Testis (tissue), 3 donors: Measurements from ENCODE around the gene XXYLT1. TPM values are rescaled to one million over a fixed set of nuclear protein-coding genes. Genes with fewer than 3 reads are reported as not detected.

Source experiments
- DNase-seq: peaks from one replicate; pipeline ENCODE4 v3.0.0-alpha.2; 2019
- H3K27ac ChIP-seq, 2 donors: fragments of 200-600 bp; sonication (generic); one replicate each; pipeline ENCODE4 v1.5.1; 2019
- H3K27me3 ChIP-seq: fragments of 200-600 bp; sonication (generic); one replicate; pipeline ENCODE4 v1.5.1; 2019
- H3K36me3 ChIP-seq: fragments of 200-600 bp; sonication (generic); one replicate; pipeline ENCODE4 v1.5.1; 2017; ENCODE audit warnings: low read depth; ENCODE audit errors: missing control alignments
- H3K4me1 ChIP-seq: fragments of 200-600 bp; sonication (generic); one replicate; pipeline ENCODE4 v1.5.1; 2019
- H3K4me3 ChIP-seq, 2 donors: fragments of 200-600 bp; sonication (generic); one replicate each; pipeline ENCODE4 v1.5.1; 2017 to 2019
- H3K9me3 ChIP-seq: fragments of 200-600 bp; sonication (generic); one replicate; pipeline ENCODE4 v1.5.1; 2017
- POLR2A ChIP-seq: fragments of 450-650 bp; IDR thresholded peaks from one replicate; pipeline ENCODE4 v1.6.1; 2017; ENCODE audit warnings: antibody characterized with exemption, mild to moderate bottlenecking, moderate library complexity
- WGBS, 2 donors: methylation state at CpG; one replicate each; pipeline ENCODE4 v1.1.5; 2018; 5-methylcytosine and 5-hydroxymethylcytosine counted together
- intact Hi-C: fragments of 100-400 bp; cut with DNase I; formaldehyde crosslinking; loops from one replicate; pipeline ENCODE4 v1.15.1; 2023; ENCODE audit warnings: low total_unique reads
- polyA plus RNA-seq: library from polyadenylated mRNA; stranded (reverse); fragments of 350-450 nt; fragmentation: Illumina TruSeq; extraction: RNeasy Lipid Tissue Mini Kit (QIAGEN cat#74804); gene quantifications from one replicate; pipeline ENCODE4 v1.2.3, GENCODE V29; 2014; ENCODE audit warnings: low read depth, low replicate concordance; ENCODE audit not compliant: insufficient read depth
- total RNA-seq, 2 donors: library from RNA; depleted of rRNA; stranded (reverse); fragments of >200 nt; gene quantifications; one replicate each; pipeline ENCODE4 v1.2.3, GENCODE V29; 2016
- TF ChIP-seq, protein P1 (sequence below), 3 experiments: fragments of 450-650 bp in 2 of 3; fragments of 200-600 bp in 1 of 3; sonication (generic) in 1 of 3; IDR thresholded peaks; one replicate each; pipeline ENCODE4 v1.5.1; 2016 to 2019; ENCODE audit warnings: antibody characterized with exemption in 3 of 3, mild to moderate bottlenecking in 2 of 3, moderate library complexity in 1 of 3

The XXYLT1 gene
- total and polyA plus RNA-seq, 3 donors from 2014 or later: 7.2 to 12.5 (median 11.1) TPM

DNA sequence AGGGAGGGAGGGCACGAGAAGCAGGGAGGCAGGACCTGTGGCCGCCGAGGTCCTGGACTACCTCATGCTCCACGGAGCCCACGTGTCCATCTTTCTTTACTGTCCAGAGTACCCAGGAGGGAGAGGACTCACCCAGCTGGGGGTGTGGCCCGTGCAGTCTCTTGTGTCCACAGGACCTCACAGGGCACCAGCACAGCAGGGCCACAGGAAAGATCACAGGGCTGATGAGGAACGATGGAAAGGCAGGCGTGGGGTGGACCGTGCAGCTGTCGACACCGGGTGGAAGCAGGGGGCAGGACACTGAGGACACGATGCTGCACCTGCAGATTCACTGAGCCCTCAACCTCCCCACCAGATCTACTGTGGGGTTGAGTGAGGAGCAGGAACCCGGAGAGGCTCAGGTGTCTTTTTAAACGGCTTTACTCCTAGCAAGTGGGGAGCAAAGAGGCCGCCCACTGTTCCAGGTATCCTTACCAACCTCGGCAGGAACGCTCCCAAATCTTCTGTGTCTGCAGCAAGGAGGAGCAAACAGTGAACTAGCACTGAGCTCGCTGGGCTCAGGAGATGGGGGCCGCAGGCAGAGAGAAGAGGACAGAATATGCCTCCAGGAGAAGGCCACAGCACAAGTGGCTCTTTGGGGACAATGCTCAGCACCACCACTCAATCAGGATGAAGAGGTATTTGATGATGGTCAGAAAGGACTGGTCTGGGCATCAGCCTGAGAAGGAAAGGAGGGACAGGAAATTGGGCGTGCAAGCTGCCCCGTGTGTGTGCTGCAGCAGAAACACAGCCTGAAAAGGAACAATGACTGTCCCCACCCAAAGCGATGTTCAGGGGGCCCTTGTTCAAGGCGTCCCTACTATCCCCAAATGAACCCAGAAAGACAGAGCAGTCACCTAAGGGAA, 198.8 kb downstream of the XXYLT1 start:
- H3K36me3 ChIP-seq: no peaks in the 10 kb centered on the region
- WGBS, 2 donors: 91 to 92% methylated on average over 18 to 23 of the region's 23 CpGs
- H3K4me1 ChIP-seq: no peaks in the 10 kb centered on the region
- H3K4me3 ChIP-seq: no peak overlapping the region
- DNase-seq: no peak
- H3K9me3 ChIP-seq: no peaks in the 10 kb centered on the region
- H3K27ac ChIP-seq: no peak overlapping the region
- intact Hi-C loops: no loop called here
- TF ChIP-seq, protein P1, sequence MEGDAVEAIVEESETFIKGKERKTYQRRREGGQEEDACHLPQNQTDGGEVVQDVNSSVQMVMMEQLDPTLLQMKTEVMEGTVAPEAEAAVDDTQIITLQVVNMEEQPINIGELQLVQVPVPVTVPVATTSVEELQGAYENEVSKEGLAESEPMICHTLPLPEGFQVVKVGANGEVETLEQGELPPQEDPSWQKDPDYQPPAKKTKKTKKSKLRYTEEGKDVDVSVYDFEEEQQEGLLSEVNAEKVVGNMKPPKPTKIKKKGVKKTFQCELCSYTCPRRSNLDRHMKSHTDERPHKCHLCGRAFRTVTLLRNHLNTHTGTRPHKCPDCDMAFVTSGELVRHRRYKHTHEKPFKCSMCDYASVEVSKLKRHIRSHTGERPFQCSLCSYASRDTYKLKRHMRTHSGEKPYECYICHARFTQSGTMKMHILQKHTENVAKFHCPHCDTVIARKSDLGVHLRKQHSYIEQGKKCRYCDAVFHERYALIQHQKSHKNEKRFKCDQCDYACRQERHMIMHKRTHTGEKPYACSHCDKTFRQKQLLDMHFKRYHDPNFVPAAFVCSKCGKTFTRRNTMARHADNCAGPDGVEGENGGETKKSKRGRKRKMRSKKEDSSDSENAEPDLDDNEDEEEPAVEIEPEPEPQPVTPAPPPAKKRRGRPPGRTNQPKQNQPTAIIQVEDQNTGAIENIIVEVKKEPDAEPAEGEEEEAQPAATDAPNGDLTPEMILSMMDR (IDR thresholded peaks at IDR 0.05): no peak
- no peak for TF ChIP-seq POLR2A
- no peaks in the 10 kb centered on the region for H3K27me3 ChIP-seq

DNA sequence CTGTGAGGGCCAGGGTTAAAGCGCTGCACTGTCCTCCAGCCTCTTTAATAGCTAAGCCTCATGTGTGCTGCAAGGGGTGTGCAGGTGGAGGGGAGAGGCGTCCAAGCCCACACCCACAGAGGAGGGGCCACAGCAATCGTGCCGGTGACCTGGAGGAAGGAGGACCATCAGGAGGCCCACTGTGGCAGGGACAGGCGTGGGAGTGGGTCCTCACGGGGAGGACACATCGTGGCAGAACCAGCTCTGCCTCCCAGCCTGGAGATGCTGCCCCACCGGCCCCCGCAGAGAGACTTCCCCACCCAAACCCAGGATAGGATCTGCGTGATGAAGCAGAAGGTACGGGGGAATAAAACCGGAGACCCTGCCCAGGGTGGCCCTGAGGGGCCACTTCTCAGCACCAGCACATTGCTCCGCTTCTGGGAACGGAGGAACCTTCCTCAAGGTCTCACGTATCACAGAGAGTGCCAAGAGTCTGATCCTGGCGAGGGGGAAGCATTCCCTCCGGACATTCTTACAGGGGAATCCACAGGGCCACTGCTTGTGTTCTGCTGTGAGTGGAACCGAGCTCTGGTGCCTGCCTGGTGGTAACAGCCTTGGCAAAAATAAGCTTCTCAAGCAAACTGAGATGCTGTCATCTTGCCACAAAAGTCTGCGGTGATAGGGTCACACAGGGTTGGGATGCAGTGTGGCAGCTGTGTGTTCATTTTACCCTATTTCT, 199.8 kb downstream of the XXYLT1 start:
- intact Hi-C loops: no loop called here

DNA sequence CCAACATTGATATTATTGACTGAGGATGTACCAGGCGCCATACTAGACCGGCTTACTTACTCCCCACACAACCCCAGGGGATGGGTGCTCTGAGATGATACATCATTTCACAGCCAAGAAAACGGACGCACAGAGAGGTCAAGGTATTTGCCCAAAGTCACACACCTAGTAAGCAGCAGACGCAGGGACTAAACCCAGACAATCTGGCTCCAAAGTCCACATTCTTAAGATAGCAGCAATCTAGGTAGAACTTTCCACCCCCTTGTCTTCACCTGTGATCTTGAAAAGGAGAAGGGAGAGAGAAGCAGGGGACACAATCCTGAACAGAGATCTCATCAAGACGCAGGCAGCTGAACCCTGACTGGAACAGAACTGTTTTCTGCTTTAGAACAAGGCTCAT, 200.6 kb downstream of the XXYLT1 start:
- H3K4me1 ChIP-seq: no peaks in the 10 kb centered on the region
- intact Hi-C loops: no loop called here
- no peak overlapping the region for H3K4me3 ChIP-seq
- 91 to 95% methylated on average over 6 of the region's 6 CpGs for WGBS, 2 donors
- DNase-seq: no peak
- no peaks in the 10 kb centered on the region for H3K36me3 ChIP-seq
- H3K27me3 ChIP-seq: no peaks in the 10 kb centered on the region
- TF ChIP-seq, protein P1 (IDR thresholded peaks at IDR 0.05): no peak
- TF ChIP-seq POLR2A: no peak
- no peaks in the 10 kb centered on the region for H3K9me3 ChIP-seq
- H3K27ac ChIP-seq: no peak overlapping the region

More for the DNA sequence above, 199.8 kb downstream of the XXYLT1 start:
- no peak for DNase-seq
- Histone ChIP-seq H3K27me3 (no peaks in the 10 kb centered on the region), H3K27ac (no peak overlapping the region), H3K4me1 (no peaks in the 10 kb centered on the region), H3K4me3 (no peak overlapping the region), H3K36me3 (no peaks in the 10 kb centered on the region), H3K9me3 (no peaks in the 10 kb centered on the region)
- WGBS, 2 donors: 55 to 67% methylated on average over 9 to 19 of the region's 19 CpGs
- TF ChIP-seq, protein P1 (IDR thresholded peaks at IDR 0.05): no peak
- no peak for TF ChIP-seq POLR2A

DNA sequence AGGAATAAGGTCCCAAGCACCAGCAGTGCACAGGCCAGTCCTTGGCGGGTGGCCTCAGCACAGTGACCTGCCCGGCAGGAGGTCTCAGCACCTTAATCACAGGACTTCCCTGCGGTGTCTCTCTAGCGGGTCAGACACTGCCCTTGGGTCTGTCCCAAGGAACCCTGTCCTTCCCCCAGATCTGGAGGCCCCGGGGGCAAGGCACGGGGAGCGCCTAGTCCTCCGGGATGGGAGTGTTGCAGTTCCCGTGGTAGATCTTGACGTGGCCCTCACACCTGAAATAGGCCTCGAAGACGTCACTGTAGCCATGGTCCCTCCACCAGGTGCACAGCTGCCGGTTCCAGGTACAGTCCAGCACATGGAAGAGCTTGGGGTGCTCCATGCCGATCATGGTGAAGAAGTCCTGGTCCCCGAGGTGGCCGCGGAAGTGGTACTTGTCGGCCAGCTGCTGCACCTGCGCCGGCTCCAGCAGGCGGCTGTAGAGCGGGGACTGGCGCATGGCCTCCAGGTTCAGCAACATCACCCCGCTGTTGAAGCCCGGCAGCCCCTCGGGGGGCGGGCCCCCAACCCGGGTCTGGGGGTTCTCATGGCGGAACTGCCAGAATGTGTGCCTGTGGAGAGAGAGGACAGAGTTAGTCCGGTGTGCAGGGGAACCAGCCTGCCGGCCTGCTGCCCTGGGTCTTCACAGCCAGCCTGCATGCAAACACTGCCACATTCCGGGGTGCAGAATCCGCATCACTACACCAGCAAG, 201.3 kb downstream of the XXYLT1 start:
- WGBS, 2 donors: 96 to 97% methylated on average over 15 to 33 of the region's 33 CpGs
- no peaks in the 10 kb centered on the region for H3K9me3 ChIP-seq
- no peaks in the 10 kb centered on the region for H3K4me1 ChIP-seq
- H3K27ac ChIP-seq: no peak overlapping the region
- H3K36me3 ChIP-seq: no peaks in the 10 kb centered on the region
- TF ChIP-seq, protein P1 (IDR thresholded peaks at IDR 0.05): no peak
- TF ChIP-seq POLR2A: no peak
- no peak overlapping the region for H3K4me3 ChIP-seq
- intact Hi-C loops: no loop called here
- no peak for DNase-seq
- no peaks in the 10 kb centered on the region for H3K27me3 ChIP-seq
